GM21825 (cell line): ENCODE measurements around the gene ACSM5.
"Not testable (repeated sequence)": the region's sequence is repeated elsewhere in the genome, so short reads cannot be mapped to it uniquely, and the experiment has no call there.

Experiments used
- ATAC-seq: cut with Tn5 transposase; IDR thresholded peaks from one replicate; pipeline ENCODE4 v1.9.1; 2021; ENCODE audit warnings: mild to moderate bottlenecking, moderate library complexity; ENCODE audit not compliant: unreplicated experiment

ACSM5 gene

DNA sequence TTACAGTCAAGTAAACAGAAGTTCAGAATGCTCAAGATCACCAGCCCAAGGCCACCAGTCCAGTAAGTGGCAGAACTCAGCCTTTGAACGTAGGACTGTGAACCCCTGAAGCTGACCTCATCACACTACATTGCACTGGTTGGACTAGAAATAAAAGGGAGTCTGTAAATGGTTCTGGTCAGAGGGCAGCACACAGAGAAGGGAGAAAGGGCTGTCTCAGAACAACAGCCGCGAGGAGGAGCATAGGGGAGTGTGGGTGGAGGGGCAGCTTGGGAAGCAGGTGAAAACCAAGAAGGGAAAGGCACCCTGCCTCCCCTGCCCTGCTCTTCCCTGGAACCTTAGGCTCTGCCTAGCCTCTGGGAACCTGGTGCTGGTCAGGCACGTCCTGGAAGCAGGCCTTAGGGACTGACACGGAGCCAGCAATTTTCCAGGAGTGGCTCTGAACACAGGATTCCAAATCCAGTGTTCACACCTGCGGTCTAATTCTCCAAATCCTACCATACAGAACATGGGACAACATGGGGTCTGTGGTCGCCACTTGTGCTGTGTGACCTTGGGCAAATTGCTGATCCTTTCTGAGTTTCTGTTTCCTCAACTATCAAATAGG lies 11.8 kb upstream of the ACSM5 start:
- no peak for ATAC-seq

DNA sequence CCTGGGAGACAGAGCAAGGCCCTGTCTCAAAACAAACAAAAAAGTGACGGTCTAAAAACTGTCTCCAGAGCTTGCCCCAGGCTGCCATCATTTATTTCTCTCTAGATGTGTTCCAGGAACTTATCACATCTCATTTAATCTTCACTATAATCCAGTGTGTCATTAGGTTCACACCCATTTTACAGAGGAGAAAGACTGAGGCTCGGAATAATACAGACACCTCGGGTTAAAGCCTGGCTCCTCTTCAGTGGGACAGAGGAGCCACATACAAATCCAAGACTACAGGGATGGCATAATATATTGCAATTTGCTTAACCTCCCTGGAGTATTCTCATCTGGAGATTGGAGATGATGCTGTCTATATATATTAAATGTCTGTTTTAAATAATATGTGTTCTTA lies 10.7 kb upstream of the ACSM5 start:
- ATAC-seq, result no peak

DNA sequence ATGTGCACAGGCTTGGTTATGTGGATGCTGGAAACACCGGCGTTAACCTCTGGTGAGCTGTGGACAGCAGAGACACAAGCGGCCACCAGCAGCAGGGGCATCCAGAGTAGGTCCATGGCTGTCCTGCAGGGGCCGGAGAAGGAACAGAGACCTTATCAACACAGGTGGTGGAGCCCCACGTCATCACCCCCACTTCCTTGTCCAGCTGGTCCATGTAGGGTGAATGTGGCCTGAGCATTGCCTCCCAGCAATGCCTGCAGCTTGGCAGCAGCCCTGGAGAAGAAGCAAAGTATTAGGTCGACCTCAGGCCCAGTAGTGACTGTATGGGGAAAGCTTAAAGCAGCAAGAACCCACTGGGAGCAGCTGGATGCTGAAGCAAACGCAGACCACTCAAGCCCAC lies 10.1 kb upstream of the ACSM5 start:
- no peak for ATAC-seq

DNA sequence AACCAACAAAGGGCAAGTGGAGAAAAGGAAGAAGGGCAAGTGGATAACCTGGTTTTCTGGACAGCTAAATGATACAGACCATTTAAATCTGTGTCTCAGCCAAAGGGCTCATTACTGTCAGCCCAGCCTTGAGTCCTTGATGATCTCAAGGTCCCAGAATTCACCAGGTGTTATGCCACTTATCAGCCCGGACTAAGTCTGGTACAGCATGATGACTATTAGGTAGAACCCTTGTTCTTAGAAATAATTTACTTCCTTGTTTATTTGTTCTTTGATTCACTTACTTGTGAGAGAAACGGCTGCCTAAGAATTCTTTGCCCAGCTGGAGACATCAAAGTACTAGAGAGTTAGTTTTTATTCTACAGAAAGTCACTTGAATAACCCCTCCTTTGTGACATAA lies 8.3 kb upstream of the ACSM5 start:
- no peak for ATAC-seq

DNA sequence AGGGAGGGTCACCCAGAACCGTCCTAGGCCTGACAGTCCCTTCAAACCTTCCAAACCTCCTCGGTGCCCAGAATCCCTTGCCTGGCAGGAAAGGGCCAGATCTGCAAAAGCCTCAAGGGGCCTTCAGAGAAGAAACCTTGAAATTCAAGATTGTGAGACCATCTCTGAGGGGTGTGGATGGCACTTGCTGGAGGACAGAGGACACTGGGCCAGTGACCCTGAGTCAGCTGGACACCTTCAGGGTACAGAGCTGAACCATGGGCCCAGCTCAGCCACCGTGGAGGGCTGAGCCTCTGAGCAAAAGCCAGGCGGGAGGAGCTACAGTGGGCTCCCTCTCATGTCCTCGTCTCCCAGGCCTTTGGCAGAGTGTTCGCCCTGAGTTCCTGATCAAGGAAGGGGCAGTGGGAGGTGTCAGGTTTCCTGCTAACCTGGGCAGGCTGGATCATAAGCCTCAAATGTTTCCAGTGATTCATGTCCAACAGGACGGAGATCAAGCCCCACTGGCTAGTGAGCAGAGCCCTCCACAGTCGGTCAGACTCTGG lies 7.8 kb upstream of the ACSM5 start:
- no peak for ATAC-seq

DNA sequence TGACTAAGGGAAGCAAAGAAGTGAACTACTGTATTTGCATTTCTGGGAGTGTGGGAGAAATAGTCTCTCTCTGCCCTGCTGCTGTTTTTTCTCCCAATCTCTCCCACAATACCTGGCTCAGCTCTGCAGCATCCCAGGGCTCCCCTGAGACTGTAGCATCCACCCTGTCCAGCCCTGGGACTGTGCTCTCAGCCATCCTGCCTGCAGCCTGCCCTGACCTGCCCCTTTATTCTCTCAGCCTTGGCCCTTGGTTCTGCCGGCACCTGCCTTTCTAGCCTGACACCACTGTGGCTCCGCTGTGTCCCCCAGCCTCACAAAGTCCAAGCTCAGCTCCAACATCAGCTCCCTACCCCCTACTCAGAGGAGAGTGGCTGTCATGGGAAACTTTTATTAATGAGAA lies 6.7 kb upstream of the ACSM5 start:
- ATAC-seq, result no peak

DNA sequence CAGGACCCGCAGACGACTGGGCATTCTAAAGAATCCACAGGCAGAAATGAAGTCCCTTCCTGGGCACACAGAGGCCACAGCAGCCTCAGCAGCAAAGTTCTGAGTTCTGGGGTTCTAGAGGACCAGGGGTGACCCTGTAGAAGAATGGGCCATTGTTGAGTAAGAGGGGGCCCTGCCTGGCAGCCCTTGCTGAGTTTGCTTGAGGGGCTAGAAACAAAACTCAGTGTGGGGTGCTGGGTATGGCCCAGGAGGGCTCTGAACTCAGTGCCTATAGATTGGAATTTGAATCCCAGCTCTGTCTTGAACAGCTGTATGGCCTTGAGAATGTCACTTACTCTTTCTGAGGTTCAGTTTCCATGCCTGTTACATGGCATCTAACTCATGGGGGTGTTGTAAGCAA lies 4.7 kb upstream of the ACSM5 start, which contains the start of gene PDILT:
PDILT (minus strand) TSS at position 101 of the 400 bp plus-strand sequence. CDS start 5,437 bp downstream, outside the sequence.
- no peak for ATAC-seq

DNA sequence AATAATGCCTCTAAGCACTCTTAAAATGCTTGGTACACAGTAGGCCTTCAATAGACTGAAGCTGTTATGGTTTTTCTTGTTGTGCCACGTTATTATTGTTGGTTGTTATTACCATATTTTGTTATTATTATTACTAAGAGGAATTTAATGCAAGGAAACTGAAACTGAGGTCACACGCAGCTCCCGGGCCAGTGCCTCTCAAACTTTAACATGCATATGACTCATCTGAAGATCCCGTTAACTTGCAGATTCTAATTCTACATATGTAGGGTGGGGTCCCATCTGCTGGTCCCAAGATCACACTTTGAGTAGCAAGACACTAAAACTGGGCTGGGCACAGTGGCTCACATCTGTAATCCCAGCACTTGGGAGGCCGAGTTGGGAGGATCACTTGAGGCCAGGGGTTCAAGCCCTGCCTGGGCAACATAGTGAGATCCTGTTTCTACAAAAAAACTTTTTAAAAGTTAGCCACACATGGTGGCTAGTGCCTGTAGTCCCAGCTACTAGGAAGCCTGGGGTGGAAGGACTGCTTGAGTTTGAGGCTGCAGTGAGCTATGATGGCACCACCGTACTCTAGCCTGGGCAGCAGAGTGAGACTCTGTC lies 888 bp downstream of the ACSM5 start:
- ATAC-seq, result peak; percentile 55

DNA sequence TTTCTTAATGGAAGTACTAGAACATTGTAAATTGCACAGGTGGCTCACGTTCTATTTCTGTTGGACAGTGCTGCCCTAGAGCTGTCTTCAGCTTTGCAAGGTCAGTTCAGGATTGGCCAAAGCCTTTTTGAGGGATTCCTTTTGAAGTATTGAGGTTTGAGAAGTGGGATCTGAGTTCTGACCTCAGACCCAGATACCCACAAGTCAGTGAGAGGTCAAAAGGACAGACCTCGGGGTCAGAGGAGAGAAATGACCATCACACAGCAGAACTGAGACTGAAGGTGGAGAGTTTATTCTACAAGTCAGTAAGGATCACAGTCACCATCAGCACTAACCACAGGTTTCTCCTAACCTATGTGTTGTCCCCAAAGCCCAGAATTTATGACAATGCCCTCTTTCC lies 1.7 kb downstream of the ACSM5 start:
- no peak for ATAC-seq

DNA sequence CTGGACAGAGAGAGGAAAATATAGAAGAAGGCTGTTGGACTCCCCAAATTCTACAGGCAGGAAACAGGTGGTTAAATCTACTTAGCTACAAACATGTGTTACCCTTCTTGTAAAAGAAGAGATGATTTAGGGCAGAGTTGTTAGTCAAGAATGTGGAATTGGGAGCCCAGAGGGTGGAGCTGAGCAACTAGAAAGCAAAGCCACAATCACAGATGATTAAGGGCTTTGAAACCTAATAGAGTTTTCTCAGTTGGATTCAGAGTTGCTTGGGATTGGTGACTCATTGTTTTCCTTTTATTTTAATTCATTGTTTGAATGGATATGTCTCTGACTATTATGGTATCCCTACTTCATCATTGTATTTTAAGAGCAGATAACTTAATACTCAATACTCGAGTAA lies 6.2 kb downstream of the ACSM5 start:
- no peak for ATAC-seq

DNA sequence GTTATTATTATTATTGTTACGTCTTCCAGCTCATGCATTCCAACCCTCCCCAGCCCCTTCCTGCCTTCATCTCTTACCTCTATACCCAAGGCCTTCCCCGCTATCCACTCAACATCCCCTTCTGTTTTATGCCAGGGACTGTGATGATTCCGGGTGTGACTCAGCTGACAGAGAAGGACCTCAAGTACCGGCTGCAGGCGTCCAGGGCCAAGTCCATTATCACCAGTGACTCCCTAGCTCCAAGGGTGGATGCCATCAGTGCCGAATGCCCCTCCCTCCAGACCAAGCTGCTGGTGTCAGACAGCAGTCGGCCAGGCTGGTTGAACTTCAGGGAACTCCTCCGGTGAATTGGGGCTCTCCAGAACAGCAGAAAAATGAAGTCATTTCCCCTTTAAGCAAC lies 9.8 kb downstream of the ACSM5 start:
- ATAC-seq, result not testable (repeated sequence)

DNA sequence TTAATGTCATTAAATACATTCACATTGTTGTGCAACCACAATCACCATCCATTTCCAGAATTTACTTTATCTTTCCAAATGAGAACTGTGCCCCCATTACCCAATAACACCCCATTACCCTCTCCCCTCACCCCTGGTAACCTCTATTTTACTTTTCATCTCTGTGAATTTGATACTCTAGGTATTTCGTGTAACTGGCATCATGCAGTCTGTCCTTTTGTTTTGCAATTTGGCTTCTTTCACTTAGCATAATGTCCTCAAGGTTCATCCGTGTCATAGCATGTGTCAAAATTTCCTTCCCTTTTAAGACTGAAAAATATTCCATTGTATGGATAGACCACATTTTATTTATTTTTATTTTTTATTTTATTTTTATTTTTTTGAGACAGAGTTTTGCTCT lies 12.4 kb downstream of the ACSM5 start:
- ATAC-seq, result not testable (repeated sequence)

DNA sequence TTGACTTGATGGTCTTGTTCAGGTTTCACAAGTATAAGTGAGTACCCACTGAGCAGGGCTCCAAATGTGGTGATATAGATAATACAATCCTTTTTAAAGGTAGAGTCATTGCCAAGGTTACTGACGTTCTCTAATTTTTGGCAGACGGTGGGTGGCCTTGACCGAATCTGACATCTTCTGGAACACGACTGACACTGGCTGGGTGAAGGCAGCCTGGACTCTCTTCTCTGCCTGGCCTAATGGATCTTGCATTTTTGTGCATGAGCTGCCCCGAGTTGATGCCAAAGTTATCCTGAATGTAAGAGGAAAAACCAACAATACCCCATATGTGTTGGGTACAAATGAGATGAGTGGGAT lies 14.4 kb downstream of the ACSM5 start:
- ATAC-seq, result not testable (repeated sequence)

DNA sequence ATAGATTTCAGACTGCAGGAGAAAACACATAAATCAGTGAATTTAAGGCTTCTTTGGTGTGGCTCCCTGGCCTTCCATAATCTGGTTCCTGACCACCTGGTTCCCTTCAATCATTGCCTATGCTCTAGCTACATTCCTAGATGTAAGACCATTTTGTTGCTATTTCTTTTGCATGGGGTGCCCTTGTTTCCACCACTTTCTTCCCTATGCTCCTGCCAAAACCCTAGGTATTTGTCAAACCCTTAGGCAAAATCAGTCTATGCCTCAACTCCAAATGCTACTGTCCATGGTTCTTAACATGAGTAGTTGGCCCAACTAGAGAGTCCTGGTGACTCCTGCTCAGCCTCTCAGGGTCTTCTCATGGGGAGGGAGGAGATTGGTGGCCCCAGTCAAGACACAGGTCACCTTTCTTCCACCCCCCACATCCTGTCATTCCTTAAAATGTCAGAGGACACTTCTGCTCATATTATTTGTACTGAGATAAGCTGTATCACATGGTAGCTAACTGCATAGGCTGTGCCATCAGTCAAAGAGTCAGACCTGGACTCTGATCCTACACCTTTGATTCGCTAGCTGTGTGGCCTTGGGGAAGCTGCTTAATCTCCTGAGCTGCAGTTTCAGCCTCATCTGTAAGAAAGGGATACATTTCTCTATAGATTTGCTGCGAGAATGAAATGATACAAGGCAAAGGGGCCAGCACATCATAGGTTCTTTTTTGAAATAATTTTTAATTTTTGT lies 15.0 kb downstream of the ACSM5 start:
- ATAC-seq, result no peak

DNA sequence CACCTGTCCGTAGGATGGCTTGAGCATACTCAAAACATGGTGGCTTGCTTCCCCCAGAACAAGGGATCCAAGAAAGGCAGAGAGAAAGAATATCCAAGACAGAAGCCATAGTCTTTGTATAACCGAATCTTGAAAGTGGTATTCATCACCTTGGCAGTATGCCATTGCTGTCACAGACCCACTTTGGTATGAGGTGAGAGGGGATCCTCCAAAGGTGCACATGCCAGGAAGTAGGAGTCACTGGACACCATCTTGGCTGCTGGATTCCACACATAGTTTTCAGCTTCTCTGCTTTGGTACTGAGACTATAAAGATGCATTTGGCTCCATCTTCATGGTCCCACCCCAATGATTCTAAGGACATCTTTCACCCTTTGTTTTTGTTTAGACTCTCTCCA lies 18.1 kb downstream of the ACSM5 start:
- ATAC-seq, result not testable (repeated sequence)

DNA sequence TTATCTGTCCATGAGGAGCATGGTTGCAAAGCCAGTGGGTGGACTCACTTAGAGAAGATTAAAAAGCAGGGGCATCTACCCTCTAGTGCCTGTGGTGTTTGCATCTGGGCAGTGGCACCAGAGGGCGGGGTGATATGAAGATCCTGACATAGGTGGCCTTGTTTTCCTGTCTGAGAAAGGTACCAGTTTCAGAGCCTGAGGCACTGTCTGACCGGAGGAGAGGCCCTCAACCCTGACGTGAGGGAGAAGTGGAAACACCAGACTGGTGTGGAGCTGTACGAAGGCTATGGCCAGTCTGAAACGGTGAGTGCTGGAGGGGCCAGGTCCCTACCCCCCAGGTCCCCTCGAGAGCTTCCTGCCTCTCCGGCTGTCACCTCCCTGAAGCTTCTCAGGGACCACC lies 20.2 kb downstream of the ACSM5 start:
- ATAC-seq, result not testable (repeated sequence)

DNA sequence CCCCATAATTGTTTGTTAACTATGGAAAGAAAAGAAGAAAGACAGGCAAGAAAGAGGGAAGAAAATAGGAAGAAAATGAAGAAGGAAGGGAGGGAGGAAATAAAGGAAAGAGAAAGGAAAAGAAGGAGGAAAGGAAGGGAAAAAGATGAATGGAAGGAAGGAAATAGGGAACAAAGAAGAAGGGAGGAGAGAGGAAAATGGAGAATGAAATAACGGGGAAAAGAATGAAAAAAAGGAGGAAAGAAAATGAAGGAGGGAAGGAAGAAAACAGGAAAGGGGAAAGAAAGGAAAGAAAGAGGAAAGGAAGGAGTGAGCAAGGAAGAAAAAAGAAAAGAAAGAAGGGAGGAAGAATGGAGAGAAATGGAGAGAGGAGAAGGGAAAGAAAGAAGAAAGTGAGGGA lies 21.1 kb downstream of the ACSM5 start:
- not testable (repeated sequence) for ATAC-seq

DNA sequence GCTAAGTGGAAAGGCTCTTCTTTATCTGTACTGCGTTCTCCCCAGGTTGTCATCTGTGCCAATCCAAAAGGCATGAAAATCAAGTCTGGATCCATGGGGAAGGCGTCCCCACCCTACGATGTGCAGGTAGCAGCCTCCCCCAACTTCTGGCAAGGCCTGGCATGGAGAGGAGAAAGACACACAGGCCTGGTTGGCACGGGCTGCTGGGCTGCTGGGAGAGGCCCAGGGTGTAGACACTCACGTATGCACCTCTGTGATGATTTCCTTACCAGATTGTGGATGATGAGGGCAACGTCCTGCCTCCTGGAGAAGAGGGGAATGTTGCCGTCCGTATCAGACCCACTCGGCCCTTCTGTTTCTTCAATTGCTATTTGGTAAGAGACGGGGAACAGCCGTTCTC lies 21.6 kb downstream of the ACSM5 start:
- no peak for ATAC-seq

DNA sequence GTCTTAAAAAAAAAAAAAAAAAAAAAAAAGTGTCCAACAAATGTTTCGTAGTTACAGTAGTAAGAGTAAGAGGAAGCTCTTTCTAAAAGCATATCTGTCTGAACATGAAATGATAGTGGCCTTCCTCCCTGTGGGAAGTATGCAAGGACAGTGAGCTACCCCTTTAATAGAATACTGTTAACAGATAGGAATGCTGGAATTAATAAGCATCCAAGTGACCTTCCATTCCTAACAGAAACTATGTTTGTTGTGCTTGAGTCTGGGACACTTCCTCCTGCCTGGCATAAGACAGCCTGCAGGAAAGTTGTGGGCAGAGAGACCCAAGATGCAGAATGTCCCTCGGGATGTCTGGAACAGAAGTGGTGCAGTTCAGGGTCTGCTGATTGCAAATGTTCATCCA lies 29.6 kb downstream of the ACSM5 start:
- ATAC-seq, result not testable (repeated sequence)

DNA sequence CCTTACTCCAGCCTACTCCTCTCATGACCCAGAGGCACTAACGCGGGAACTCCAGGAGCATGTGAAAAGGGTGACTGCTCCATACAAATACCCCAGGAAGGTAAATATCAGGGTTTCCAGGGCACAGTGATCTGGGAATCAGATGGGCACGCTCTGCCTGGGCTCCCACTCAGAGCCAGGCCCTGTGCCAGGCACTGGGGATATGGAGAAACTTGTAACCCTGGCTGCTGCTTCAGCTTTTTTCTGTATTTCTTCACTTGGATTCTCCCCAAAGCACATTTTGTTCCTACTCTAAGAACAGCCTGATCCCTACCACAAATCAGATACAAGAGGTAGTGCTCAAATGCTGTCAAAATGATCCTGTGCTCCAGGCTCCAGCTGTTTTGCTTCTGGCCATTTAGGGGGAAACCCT lies 30.5 kb downstream of the ACSM5 start:
- not testable (repeated sequence) for ATAC-seq

DNA sequence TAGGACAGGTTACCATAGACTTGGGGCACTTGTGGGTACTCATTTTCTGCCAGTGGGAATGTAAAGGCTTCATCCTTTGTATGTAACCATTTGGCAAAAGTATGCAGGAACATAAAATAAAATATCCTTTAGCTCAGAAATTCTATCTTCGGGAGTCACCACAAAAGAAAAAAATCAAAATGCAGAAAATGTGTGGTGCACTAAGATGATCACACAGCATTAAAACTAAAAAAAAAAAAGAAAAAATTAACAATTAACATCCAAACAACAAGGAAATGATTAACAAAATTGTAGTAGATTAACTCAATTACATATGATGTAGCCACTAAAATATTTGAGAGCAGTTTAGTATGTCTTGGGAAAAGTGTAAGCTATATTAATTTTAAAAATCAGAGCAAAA lies 31.4 kb downstream of the ACSM5 start:
- not testable (repeated sequence) for ATAC-seq

DNA sequence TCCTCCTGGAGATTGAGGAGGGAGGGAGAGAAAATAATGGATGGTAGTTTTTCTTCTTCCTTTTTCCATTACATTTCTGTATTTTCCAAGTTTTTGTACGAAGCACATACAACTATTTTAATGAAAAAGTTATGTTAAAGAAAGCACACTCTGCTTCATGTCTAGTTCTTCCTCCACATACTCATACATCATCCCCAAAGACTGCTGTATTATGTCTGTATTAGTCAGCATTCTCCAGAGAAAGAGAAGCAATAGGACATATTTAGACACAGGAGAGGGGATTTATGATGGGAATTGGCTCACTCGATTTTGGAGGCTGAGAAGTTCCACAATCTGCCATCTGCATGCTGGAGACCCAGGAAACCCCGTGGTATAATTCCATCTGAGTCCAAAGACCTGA lies 31.9 kb downstream of the ACSM5 start:
- no peak for ATAC-seq
